AG20443 (cell line): Measurements from ENCODE around the gene CTNNAL1.
"Not testable (repeated sequence)": the region's sequence is repeated elsewhere in the genome, so short reads cannot be mapped to it uniquely, and the experiment has no call there.

Experiments used
- DNase-seq: peaks from one replicate; pipeline ENCODE4 v3.0.0; 2012; ENCODE audit warnings: low spot score, mixed read lengths

CTNNAL1 gene

GRCh38 chr9:109012876-109013678, at the start of gene CTNNAL1:
TSS of gene CTNNAL1 (minus strand) at chr9:109013499. CDS start at chr9:109013442, 57 bp downstream.
- DNase-seq, result peak; percentile 99

- DNase-seq, result no peak
Measured at GRCh38 chr9:109062543-109062942, 49.2 kb upstream of the CTNNAL1 start.

- no peak for DNase-seq
Measured at GRCh38 chr9:109060191-109060590, 46.9 kb upstream of the CTNNAL1 start.

GRCh38 chr9:109053121-109053520, 39.8 kb upstream of the CTNNAL1 start:
- not testable (repeated sequence) for DNase-seq

GRCh38 chr9:109052416-109052815, 39.1 kb upstream of the CTNNAL1 start:
- peak; percentile 37 for DNase-seq

- no peak for DNase-seq
Measured at GRCh38 chr9:109051733-109052132, 38.4 kb upstream of the CTNNAL1 start.

- no peak for DNase-seq
Measured at GRCh38 chr9:109050444-109050843, 37.1 kb upstream of the CTNNAL1 start.

- no peak for DNase-seq
Measured at GRCh38 chr9:109048822-109049221, 35.5 kb upstream of the CTNNAL1 start.

- no peak for DNase-seq
Measured at GRCh38 chr9:109047259-109047658, 34.0 kb upstream of the CTNNAL1 start.

- no peak for DNase-seq
Measured at GRCh38 chr9:109046346-109046745, 33.0 kb upstream of the CTNNAL1 start.

- no peak for DNase-seq
Measured at GRCh38 chr9:109043578-109043977, 30.3 kb upstream of the CTNNAL1 start.

- no peak for DNase-seq
Measured at GRCh38 chr9:109040571-109040970, 27.3 kb upstream of the CTNNAL1 start.

- no peak for DNase-seq
Measured at GRCh38 chr9:109039539-109039938, 26.2 kb upstream of the CTNNAL1 start.

- DNase-seq, result no peak
Measured at GRCh38 chr9:109037946-109038715, 24.8 kb upstream of the CTNNAL1 start.

GRCh38 chr9:109036744-109037680, 23.7 kb upstream of the CTNNAL1 start:
- DNase-seq, result no peak

GRCh38 chr9:109035684-109036423, 22.6 kb upstream of the CTNNAL1 start:
- DNase-seq, result peak; percentile 78

- no peak for DNase-seq
Measured at GRCh38 chr9:109033941-109034700, 20.8 kb upstream of the CTNNAL1 start.

GRCh38 chr9:109031241-109031640, 17.9 kb upstream of the CTNNAL1 start:
- no peak for DNase-seq

- no peak for DNase-seq
Measured at GRCh38 chr9:109030426-109030825, 17.1 kb upstream of the CTNNAL1 start.

- DNase-seq, result no peak
Measured at GRCh38 chr9:109028457-109028856, 15.2 kb upstream of the CTNNAL1 start.

- DNase-seq, result no peak
Measured at GRCh38 chr9:109027176-109027575, 13.9 kb upstream of the CTNNAL1 start.
